HCT116 (cell line): ENCODE results near the gene PACSIN2. TPM values are rescaled to one million over a fixed set of nuclear protein-coding genes. Genes with fewer than 3 reads are reported as not detected.
A peak's percentile ranks its signal among the peaks of the same experiment; 100 is the strongest.

Experiments used
- ATAC-seq: fragments of 200-7000 bp; cut with Tn5 transposase; 2 replicates; pipeline ENCODE4 v1.9.1; 2020; ENCODE audit warnings: mild to moderate bottlenecking, moderate library complexity
- BruUV-seq: library from RNA; stranded (reverse); fragments of 400-500 nt; replicated peaks from 2 replicates; lab custom pipeline; 2021; lab: Mats Ljungman, UMichigan
- CTCF ChIA-PET: fragments of 300-600 bp; sonication (Branson Sonifier 250); formaldehyde crosslinking; loops from one replicate; lab custom pipeline; 2021; ENCODE audit warnings: antibody characterized with exemption; lab: Charles Lee
- POLR2A ChIA-PET: fragments of 300-600, 350-600 bp; sonication (Branson Sonifier 250); formaldehyde crosslinking; loops from one replicate; lab custom pipeline; 2021; ENCODE audit warnings: antibody characterized with exemption; lab: Charles Lee
- RAD21 ChIA-PET, 2 experiments: fragments of 300-600 bp; sonication (Branson Sonifier 250); formaldehyde crosslinking; loops; one replicate each; lab custom pipeline; 2023; ENCODE audit warnings: low total read pairs in 2 of 2; ENCODE audit not compliant: uncharacterized antibody in 2 of 2, unreplicated experiment in 2 of 2, low non-redundant PET in 1 of 2; lab: Charles Lee
- DNase-seq: peaks from one replicate; pipeline ENCODE4 v3.0.0-alpha.2; 2010; ENCODE audit warnings: low read depth, low spot score
- H2AFZ ChIP-seq: fragments of 200-600 bp; shearing (Covaris generic), sonication (generic); 2 replicates; pipeline ENCODE4 v1.6.1; 2017; ENCODE audit warnings: low read depth, mixed run types, mixed read lengths, antibody characterized with exemption, low read length; ENCODE audit not compliant: poor library complexity, severe bottlenecking
- H3K27ac ChIP-seq: 2 replicates; pipeline ENCODE4 v1.5.1; 2012; ENCODE audit warnings: low read depth, low read length
- H3K27me3 ChIP-seq: fragments of 200-600 bp; sonication (generic); 2 replicates; pipeline ENCODE4 v1.6.1; 2016; ENCODE audit warnings: mixed run types, low read length, mixed read lengths; ENCODE audit not compliant: insufficient read depth
- H3K36me3 ChIP-seq, 2 experiments: fragments of 200-500 bp in 1 of 2; fragments of 200-600 bp in 1 of 2; sonication (Bioruptor generic) in 1 of 2; sonication (generic) in 1 of 2; 2 replicates each; pipeline versions ENCODE4 v1.5.1 to v1.6.1; 2014 to 2016; ENCODE audit warnings: low read length in 2 of 2, inconsistent platforms in 1 of 2, mixed read lengths in 1 of 2, mixed run types in 1 of 2; ENCODE audit not compliant: insufficient read depth in 2 of 2, control insufficient read depth in 1 of 2
- H3K4me1 ChIP-seq, 2 experiments: fragments of 200-600 bp in 1 of 2; sonication (generic) in 1 of 2; 2 replicates each; pipeline versions ENCODE4 v1.5.1 to v1.6.1; 2012 to 2017; ENCODE audit warnings: low read length in 2 of 2, inconsistent platforms in 1 of 2, mild to moderate bottlenecking in 1 of 2, mixed read lengths in 1 of 2, mixed run types in 1 of 2, moderate library complexity in 1 of 2; ENCODE audit not compliant: insufficient read depth in 2 of 2, control insufficient read depth in 1 of 2
- H3K4me2 ChIP-seq: fragments of 200-600 bp; sonication (generic); 2 replicates; pipeline ENCODE4 v1.6.1; 2017; ENCODE audit warnings: mixed run types, low read length, mixed read lengths
- H3K4me3 ChIP-seq, 2 experiments: fragments of 200-600 bp in 1 of 2; sonication (generic) in 1 of 2; replicated peaks in 1 of 2; 2 replicates each; pipeline ENCODE4 v1.5.1; 2011 to 2016; ENCODE audit warnings: low read length in 2 of 2, control low read depth in 1 of 2, low read depth in 1 of 2, mild to moderate bottlenecking in 1 of 2, mixed read lengths in 1 of 2, mixed run types in 1 of 2
- H3K79me2 ChIP-seq: fragments of 200-600 bp; sonication (generic); 2 replicates; pipeline ENCODE4 v1.6.1; 2017; ENCODE audit warnings: mild to moderate bottlenecking, mixed run types, low read length, moderate library complexity, mixed read lengths; ENCODE audit not compliant: insufficient read depth
- H3K9ac ChIP-seq: fragments of 200-600 bp; sonication (generic); 2 replicates; pipeline ENCODE4 v1.6.1; 2016; ENCODE audit warnings: low read length, mixed read lengths
- H3K9me2 ChIP-seq: fragments of 200-600 bp; sonication (generic), shearing (Covaris generic); 2 replicates; pipeline ENCODE4 v1.6.1; 2017; ENCODE audit warnings: mixed run types, mild to moderate bottlenecking, moderate library complexity; ENCODE audit not compliant: insufficient read depth
- H3K9me3 ChIP-seq, 2 experiments: fragments of 200-500 bp in 1 of 2; fragments of 200-600 bp in 1 of 2; sonication (Bioruptor generic) in 1 of 2; sonication (generic) in 1 of 2; 2 replicates each; pipeline ENCODE4 v1.6.1; 2014 to 2017; ENCODE audit warnings: low read length in 2 of 2, mixed read lengths in 2 of 2, inconsistent platforms in 1 of 2, low read depth in 1 of 2, mild to moderate bottlenecking in 1 of 2, mixed run types in 1 of 2, moderate library complexity in 1 of 2; ENCODE audit not compliant: control insufficient read depth in 1 of 2, insufficient read depth in 1 of 2
- H4K20me1 ChIP-seq: fragments of 200-600 bp; sonication (generic), shearing (Covaris generic); 2 replicates; pipeline ENCODE4 v1.6.1; 2017; ENCODE audit warnings: mixed run types, mild to moderate bottlenecking, moderate library complexity; ENCODE audit not compliant: insufficient read depth
- CBX3 ChIP-seq: IDR thresholded peaks from 2 replicates; pipeline ENCODE4 v1.6.1; 2012; ENCODE audit warnings: low read depth
- EZH2 ChIP-seq: fragments of 200-600 bp; sonication (generic); IDR thresholded peaks from 2 replicates; pipeline ENCODE4 v1.6.1; 2017; ENCODE audit warnings: antibody characterized with exemption, mixed run types
- EZH2phosphoT487 ChIP-seq: fragments of 200-600 bp; IDR thresholded peaks from 2 replicates; pipeline ENCODE4 v1.6.1; 2018; ENCODE audit warnings: antibody characterized with exemption, borderline replicate concordance
- FOSL1 ChIP-seq: IDR thresholded peaks from 2 replicates; pipeline ENCODE4 v1.6.1; 2012; ENCODE audit warnings: low read depth
- POLR2AphosphoS5 ChIP-seq: IDR thresholded peaks from 2 replicates; pipeline ENCODE4 v1.6.1; 2011; ENCODE audit warnings: mild to moderate bottlenecking, low read depth, low read length, moderate library complexity
- RAD21 ChIP-seq: IDR thresholded peaks from 2 replicates; pipeline ENCODE4 v1.6.1; 2012; ENCODE audit warnings: low read depth, mild to moderate bottlenecking
- SP1 ChIP-seq: IDR thresholded peaks from 2 replicates; pipeline ENCODE4 v1.6.1; 2012; ENCODE audit warnings: low read depth
- YY1 ChIP-seq: IDR thresholded peaks from 2 replicates; pipeline ENCODE4 v1.6.1; 2011; ENCODE audit warnings: low read length, low read depth, moderate library complexity, mild to moderate bottlenecking; ENCODE audit not compliant: insufficient replicate concordance; ENCODE audit errors: extremely low read depth
- ZFX ChIP-seq: fragments of 450-650 bp; IDR thresholded peaks from 2 replicates; pipeline ENCODE4 v1.6.1; 2017
- intact Hi-C: fragments of 100-400 bp; cut with micrococcal nuclease; formaldehyde crosslinking; loops from 2 replicates; pipeline ENCODE4 v1.10.0; 2022
- total RNA-seq: library from RNA; stranded (reverse); gene quantifications from one replicate; pipeline ENCODE4 v1.2.1, GENCODE V29; 2021; ENCODE audit not compliant: unreplicated experiment
- TF ChIP-seq, protein P1 (sequence below): IDR thresholded peaks from 2 replicates; pipeline ENCODE4 v1.6.1; 2011; ENCODE audit warnings: mild to moderate bottlenecking, low read length, moderate library complexity; ENCODE audit not compliant: insufficient replicate concordance; ENCODE audit errors: extremely low read depth
- TF ChIP-seq, protein P2 (sequence below): IDR thresholded peaks from 2 replicates; pipeline ENCODE4 v1.6.1; 2012; ENCODE audit warnings: low read depth
- TF ChIP-seq, protein P3 (sequence below): IDR thresholded peaks from 2 replicates; pipeline ENCODE4 v1.6.1; 2012

The PACSIN2 gene
- total RNA-seq, 1 experiment from 2014 or later, result 48.2 TPM

DNA sequence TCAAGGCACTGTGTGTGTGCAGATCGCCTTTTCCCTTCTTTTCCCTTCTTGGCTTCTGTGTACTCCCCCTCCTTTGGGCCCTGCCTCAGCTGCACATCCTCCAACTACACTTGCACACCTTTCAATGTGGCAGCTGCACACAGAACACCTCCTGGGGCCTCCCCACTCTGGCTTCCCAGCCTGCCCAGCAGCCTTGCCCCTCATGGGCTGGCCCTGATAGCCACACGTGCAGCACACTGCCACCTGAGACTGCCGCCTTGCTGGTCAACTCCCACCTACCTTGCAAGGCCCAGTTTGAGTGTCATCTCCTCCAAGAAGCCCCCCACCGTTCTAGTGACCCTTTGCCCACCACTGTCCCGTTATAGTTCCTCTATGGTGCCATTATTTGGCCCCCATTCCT is 80.6 kb downstream of the PACSIN2 start:
- DNase-seq (no peak), ATAC-seq (no peak)
- Histone ChIP-seq H3K9me2 (no peaks in the 10 kb centered on the region), H2AFZ (no peak overlapping the region), H3K4me2 (peak overlapping the region; percentile 10), H3K9ac (no peak overlapping the region), H3K36me3 (no peaks in the 10 kb centered on the region), H3K9me3 (no peaks in the 10 kb centered on the region), H3K27me3 (no peaks in the 10 kb centered on the region), H3K27ac (no peak overlapping the region), H3K4me3 (no peak overlapping the region), H3K4me1 (peaks cover 34 to 62% of the 10 kb centered on the region in 2 experiments), H3K79me2 (peaks cover 83% of the 10 kb centered on the region), H4K20me1 (no peaks in the 10 kb centered on the region)
- RAD21 ChIA-PET, result no interaction called here
- TF ChIP-seq EZH2phosphoT487 (no peak), SP1 (no peak), ZFX (no peak), YY1 (no peak), CBX3 (no peak), POLR2AphosphoS5 (no peak), FOSL1 (no peak), EZH2 (no peak), RAD21 (no peak)
- TF ChIP-seq, protein P1, sequence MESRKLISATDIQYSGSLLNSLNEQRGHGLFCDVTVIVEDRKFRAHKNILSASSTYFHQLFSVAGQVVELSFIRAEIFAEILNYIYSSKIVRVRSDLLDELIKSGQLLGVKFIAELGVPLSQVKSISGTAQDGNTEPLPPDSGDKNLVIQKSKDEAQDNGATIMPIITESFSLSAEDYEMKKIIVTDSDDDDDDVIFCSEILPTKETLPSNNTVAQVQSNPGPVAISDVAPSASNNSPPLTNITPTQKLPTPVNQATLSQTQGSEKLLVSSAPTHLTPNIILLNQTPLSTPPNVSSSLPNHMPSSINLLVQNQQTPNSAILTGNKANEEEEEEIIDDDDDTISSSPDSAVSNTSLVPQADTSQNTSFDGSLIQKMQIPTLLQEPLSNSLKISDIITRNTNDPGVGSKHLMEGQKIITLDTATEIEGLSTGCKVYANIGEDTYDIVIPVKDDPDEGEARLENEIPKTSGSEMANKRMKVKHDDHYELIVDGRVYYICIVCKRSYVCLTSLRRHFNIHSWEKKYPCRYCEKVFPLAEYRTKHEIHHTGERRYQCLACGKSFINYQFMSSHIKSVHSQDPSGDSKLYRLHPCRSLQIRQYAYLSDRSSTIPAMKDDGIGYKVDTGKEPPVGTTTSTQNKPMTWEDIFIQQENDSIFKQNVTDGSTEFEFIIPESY, result no peak
- TF ChIP-seq, protein P2, sequence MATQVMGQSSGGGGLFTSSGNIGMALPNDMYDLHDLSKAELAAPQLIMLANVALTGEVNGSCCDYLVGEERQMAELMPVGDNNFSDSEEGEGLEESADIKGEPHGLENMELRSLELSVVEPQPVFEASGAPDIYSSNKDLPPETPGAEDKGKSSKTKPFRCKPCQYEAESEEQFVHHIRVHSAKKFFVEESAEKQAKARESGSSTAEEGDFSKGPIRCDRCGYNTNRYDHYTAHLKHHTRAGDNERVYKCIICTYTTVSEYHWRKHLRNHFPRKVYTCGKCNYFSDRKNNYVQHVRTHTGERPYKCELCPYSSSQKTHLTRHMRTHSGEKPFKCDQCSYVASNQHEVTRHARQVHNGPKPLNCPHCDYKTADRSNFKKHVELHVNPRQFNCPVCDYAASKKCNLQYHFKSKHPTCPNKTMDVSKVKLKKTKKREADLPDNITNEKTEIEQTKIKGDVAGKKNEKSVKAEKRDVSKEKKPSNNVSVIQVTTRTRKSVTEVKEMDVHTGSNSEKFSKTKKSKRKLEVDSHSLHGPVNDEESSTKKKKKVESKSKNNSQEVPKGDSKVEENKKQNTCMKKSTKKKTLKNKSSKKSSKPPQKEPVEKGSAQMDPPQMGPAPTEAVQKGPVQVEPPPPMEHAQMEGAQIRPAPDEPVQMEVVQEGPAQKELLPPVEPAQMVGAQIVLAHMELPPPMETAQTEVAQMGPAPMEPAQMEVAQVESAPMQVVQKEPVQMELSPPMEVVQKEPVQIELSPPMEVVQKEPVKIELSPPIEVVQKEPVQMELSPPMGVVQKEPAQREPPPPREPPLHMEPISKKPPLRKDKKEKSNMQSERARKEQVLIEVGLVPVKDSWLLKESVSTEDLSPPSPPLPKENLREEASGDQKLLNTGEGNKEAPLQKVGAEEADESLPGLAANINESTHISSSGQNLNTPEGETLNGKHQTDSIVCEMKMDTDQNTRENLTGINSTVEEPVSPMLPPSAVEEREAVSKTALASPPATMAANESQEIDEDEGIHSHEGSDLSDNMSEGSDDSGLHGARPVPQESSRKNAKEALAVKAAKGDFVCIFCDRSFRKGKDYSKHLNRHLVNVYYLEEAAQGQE, result no peak
- TF ChIP-seq, protein P3, sequence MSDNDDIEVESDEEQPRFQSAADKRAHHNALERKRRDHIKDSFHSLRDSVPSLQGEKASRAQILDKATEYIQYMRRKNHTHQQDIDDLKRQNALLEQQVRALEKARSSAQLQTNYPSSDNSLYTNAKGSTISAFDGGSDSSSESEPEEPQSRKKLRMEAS, result no peak
- POLR2A ChIA-PET, result interaction anchor here (0.6 kb wide), 1 partner anchor 62 kb away, joined by 3 read pairs; no protein-coding TSS in a partner anchor
- intact Hi-C loops, result loop anchor here (10.0 kb wide), 1 partner anchor 160 kb away; no protein-coding TSS in a partner anchor
- no TSS peak for BruUV-seq
- CTCF ChIA-PET, result no interaction called here
